CD4-positive, alpha-beta T cell (primary cell): ENCODE measurements around the gene CD300LG. TPM values are rescaled to one million over a fixed set of nuclear protein-coding genes. Genes with fewer than 3 reads are reported as not detected.

Experiments used
- ATAC-seq: fragments of 200-7000 bp; cut with Tn5 transposase; one replicate; pipeline ENCODE4 v1.10.0; 2022; ENCODE audit warnings: mild to moderate bottlenecking; ENCODE audit not compliant: poor library complexity
- CTCF ChIA-PET: fragments of 350-600 bp; sonication (Branson Sonifier 250); formaldehyde crosslinking; loops from one replicate; lab custom pipeline; 2021; ENCODE audit warnings: antibody characterized with exemption, inconsistent platforms; lab: Charles Lee
- POLR2A ChIA-PET: fragments of 350-600 bp; sonication (Branson Sonifier 250); formaldehyde crosslinking; loops from one replicate; lab custom pipeline; 2021; ENCODE audit warnings: antibody characterized with exemption, inconsistent platforms; lab: Charles Lee
- DNase-seq, 14 experiments: peaks; one replicate each; pipeline ENCODE4 v3.0.0-alpha.2; 2013 to 2020; ENCODE audit warnings: mixed read lengths in 2 of 14
- H3K27ac ChIP-seq, 2 donors: one replicate each; pipeline versions ENCODE4 v1.5.1 to v1.7.0; 2013; ENCODE audit warnings: low read length in 2 of 2, low read depth in 1 of 2, mild to moderate bottlenecking in 1 of 2
- H3K27me3 ChIP-seq, 2 experiments: 1 replicate in 1 of 2; 2 replicates in 1 of 2; pipeline versions ENCODE4 v1.6.1 to v1.7.0; 2013; ENCODE audit warnings: low read length in 2 of 2, control low read depth in 1 of 2, mild to moderate bottlenecking in 1 of 2, moderate library complexity in 1 of 2; ENCODE audit not compliant: insufficient read depth in 2 of 2, control insufficient read depth in 1 of 2
- H3K36me3 ChIP-seq: one replicate; pipeline ENCODE4 v1.6.1; 2013; ENCODE audit warnings: low read length, control low read depth; ENCODE audit not compliant: insufficient read depth
- H3K4me1 ChIP-seq: one replicate; pipeline ENCODE4 v1.6.1; 2013; ENCODE audit warnings: low read length, control low read depth; ENCODE audit not compliant: insufficient read depth
- H3K4me3 ChIP-seq: one replicate; pipeline ENCODE4 v1.5.1; 2013; ENCODE audit warnings: mild to moderate bottlenecking, low read length, moderate library complexity
- H3K9me3 ChIP-seq, 2 experiments: 1 replicate in 1 of 2; 2 replicates in 1 of 2; pipeline versions ENCODE4 v1.6.1 to v1.7.0; 2013; ENCODE audit warnings: low read length in 2 of 2, mild to moderate bottlenecking in 2 of 2, control low read depth in 1 of 2, moderate library complexity in 1 of 2; ENCODE audit not compliant: control insufficient read depth in 1 of 2, insufficient read depth in 1 of 2
- H3K27ac Mint-ChIP-seq: one replicate; pipeline ENCODE4 v1.8.0; 2020; ENCODE audit warnings: mixed read lengths
- H3K27me3 Mint-ChIP-seq: one replicate; pipeline ENCODE4 v1.8.0; 2021; ENCODE audit warnings: mixed read lengths
- H3K36me3 Mint-ChIP-seq: one replicate; pipeline ENCODE4 v1.8.0; 2021; ENCODE audit warnings: low read depth, mixed read lengths
- H3K4me1 Mint-ChIP-seq: one replicate; pipeline ENCODE4 v1.8.0; 2021; ENCODE audit warnings: low read depth, mixed read lengths
- H3K4me3 Mint-ChIP-seq: one replicate; pipeline ENCODE4 v1.8.0; 2020; ENCODE audit warnings: mild to moderate bottlenecking, mixed read lengths
- H3K9me3 Mint-ChIP-seq: one replicate; pipeline ENCODE4 v1.8.0; 2020; ENCODE audit warnings: mixed read lengths
- intact Hi-C, 2 experiments: fragments of 100-400 bp; cut with DNase I in 1 of 2; cut with micrococcal nuclease in 1 of 2; formaldehyde crosslinking; loops; one replicate each; pipeline versions ENCODE4 v1.15.1 to v1.9.0; 2023 to 2025; cut with DNase I, micrococcal nuclease
- total RNA-seq, 174 experiments: library from RNA in 2 of 174; stranded (reverse) in 2 of 174; gene quantifications; one replicate each; pipeline ENCODE4 v1.2.3 and lab custom pipeline; 2021 to 2026
- TF ChIP-seq, protein P1 (sequence below): fragments of 200-600 bp; IDR thresholded peaks from one replicate; pipeline ENCODE4 v1.8.0; 2022; ENCODE audit warnings: antibody characterized with exemption, mild to moderate bottlenecking

Gene CD300LG
- total RNA-seq, 2 experiments from 2014 or later = not detected

DNA sequence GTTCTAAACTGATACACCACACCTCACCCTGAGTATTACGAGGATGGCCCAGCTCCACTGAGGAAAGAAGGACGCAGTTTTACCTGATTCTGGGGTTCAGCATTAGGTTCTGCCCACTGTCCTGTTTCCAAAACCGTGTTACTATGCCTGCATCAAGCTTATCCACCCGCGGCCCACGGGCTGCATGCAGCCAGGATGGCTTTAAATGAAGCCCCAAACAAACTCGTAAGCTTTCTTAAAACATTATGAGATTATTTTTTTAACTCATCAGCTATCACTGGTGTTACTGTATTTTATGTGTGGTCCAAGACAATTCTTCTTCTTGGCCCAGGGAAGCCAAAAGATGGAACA, 4.0 kb upstream of the CD300LG start:
- ChIA-PET POLR2A (no interaction called here), CTCF (interaction anchor here (0.7 kb wide), 1 partner anchor 149 kb away, joined by 7 read pairs; no protein-coding TSS in a partner anchor)
- Mint-ChIP-seq H3K4me1 (no peaks in the 10 kb centered on the region), H3K9me3 (no peaks in the 10 kb centered on the region), H3K4me3 (no peak overlapping the region), H3K27me3 (peaks cover 40% of the 10 kb centered on the region), H3K36me3 (no peaks in the 10 kb centered on the region), H3K27ac (no peak overlapping the region)
- DNase-seq = no peak
- H3K4me3 ChIP-seq = no peak overlapping the region
- H3K27ac ChIP-seq = no peak overlapping the region
- no peaks in the 10 kb centered on the region for H3K36me3 ChIP-seq
- intact Hi-C loops = no loop called here
- ATAC-seq = no peak
- no peaks in the 10 kb centered on the region for H3K4me1 ChIP-seq
- TF ChIP-seq, protein P1, sequence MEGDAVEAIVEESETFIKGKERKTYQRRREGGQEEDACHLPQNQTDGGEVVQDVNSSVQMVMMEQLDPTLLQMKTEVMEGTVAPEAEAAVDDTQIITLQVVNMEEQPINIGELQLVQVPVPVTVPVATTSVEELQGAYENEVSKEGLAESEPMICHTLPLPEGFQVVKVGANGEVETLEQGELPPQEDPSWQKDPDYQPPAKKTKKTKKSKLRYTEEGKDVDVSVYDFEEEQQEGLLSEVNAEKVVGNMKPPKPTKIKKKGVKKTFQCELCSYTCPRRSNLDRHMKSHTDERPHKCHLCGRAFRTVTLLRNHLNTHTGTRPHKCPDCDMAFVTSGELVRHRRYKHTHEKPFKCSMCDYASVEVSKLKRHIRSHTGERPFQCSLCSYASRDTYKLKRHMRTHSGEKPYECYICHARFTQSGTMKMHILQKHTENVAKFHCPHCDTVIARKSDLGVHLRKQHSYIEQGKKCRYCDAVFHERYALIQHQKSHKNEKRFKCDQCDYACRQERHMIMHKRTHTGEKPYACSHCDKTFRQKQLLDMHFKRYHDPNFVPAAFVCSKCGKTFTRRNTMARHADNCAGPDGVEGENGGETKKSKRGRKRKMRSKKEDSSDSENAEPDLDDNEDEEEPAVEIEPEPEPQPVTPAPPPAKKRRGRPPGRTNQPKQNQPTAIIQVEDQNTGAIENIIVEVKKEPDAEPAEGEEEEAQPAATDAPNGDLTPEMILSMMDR = no peak
- no peaks in the 10 kb centered on the region for H3K9me3 ChIP-seq
- H3K27me3 ChIP-seq = peaks cover 4 to 7% of the 10 kb centered on the region in 2 experiments

DNA sequence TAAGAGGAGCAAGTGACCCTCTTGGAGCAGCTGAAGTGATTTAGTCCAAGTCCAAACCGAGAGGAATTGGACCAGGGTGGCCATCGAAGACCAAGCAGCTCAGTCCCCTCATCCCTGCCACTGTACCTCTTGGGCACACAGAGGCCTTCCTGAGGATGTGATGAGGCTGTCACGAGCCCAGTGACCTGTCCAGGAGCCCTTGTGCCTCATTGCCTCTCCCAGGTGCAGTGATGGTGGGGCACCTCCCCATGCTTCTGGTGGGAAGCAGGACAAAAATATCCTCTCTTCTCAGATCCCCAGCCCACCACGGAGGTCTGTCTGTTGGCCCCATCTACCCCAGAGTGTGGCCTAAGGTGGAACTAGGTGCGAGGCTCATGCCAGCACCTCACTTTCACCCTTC, 2.7 kb upstream of the CD300LG start:
- Mint-ChIP-seq H3K27ac (no peak overlapping the region), H3K4me3 (no peak overlapping the region), H3K36me3 (no peaks in the 10 kb centered on the region), H3K27me3 (peaks cover 46% of the 10 kb centered on the region), H3K9me3 (no peaks in the 10 kb centered on the region), H3K4me1 (no peaks in the 10 kb centered on the region)
- no peak overlapping the region for H3K4me3 ChIP-seq
- DNase-seq (no peak), ATAC-seq (no peak)
- peaks cover 4 to 7% of the 10 kb centered on the region in 2 experiments for H3K27me3 ChIP-seq
- no peaks in the 10 kb centered on the region for H3K4me1 ChIP-seq
- POLR2A ChIA-PET = no interaction called here
- TF ChIP-seq, protein P1 = no peak
- H3K36me3 ChIP-seq = no peaks in the 10 kb centered on the region
- H3K27ac ChIP-seq = no peak overlapping the region
- CTCF ChIA-PET = no interaction called here
- no peaks in the 10 kb centered on the region for H3K9me3 ChIP-seq
- intact Hi-C loops = no loop called here

DNA sequence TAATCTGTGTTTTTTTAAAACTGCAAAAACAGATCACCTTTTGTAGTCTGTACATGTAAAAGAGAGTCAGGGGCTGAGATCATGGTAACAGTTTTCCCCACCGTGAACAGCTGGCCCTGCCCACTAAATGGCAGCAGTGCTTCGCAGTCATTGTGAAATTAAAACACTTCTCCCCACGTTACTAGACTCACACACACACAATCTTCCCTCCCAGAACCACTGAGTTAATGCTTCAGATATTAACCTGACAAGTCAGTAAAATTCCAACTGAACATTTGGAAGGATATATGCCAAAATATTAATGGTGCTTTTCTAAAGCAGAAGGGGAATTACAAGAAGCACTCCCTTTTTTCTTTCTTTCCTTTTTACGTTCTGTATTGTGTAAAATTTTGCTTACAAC, 1.2 kb upstream of the CD300LG start:
- ATAC-seq = no peak
- no peaks in the 10 kb centered on the region for H3K9me3 Mint-ChIP-seq
- POLR2A ChIA-PET = interaction anchor here (1.4 kb wide), 1 partner anchor 67 kb away, joined by 3 read pairs; the partner anchor contains the start of gene DUSP3
- no peaks in the 10 kb centered on the region for H3K4me1 Mint-ChIP-seq
- H3K36me3 ChIP-seq = no peaks in the 10 kb centered on the region
- H3K4me1 ChIP-seq = no peaks in the 10 kb centered on the region
- H3K9me3 ChIP-seq = no peaks in the 10 kb centered on the region
- CTCF ChIA-PET = interaction anchor here (0.6 to 1.5 kb wide), 18 partner anchors 8 to 929 kb away, joined by 3 to 6 read pairs (median 4); partner anchors contain the start of gene DUSP3
- DNase-seq = no peak
- no peak overlapping the region for H3K27ac ChIP-seq
- H3K4me3 ChIP-seq = no peak overlapping the region
- H3K27me3 ChIP-seq = peaks cover 4 to 7% of the 10 kb centered on the region in 2 experiments
- no peaks in the 10 kb centered on the region for H3K36me3 Mint-ChIP-seq
- H3K27ac Mint-ChIP-seq = no peak overlapping the region
- H3K4me3 Mint-ChIP-seq = no peak overlapping the region
- TF ChIP-seq, protein P1 = no peak
- intact Hi-C loops = loop anchor here (5.0 kb wide), 2 partner anchors 148 to 153 kb away; no protein-coding TSS in a partner anchor
- H3K27me3 Mint-ChIP-seq = peaks cover 40% of the 10 kb centered on the region
